GM12892 (cell line): Measurements from ENCODE around the gene PPM1H.
"Not testable (repeated sequence)": the region's sequence is repeated elsewhere in the genome, so short reads cannot be mapped to it uniquely, and the experiment has no call there.

Experiments used
- POLR2A ChIP-seq: IDR thresholded peaks from 2 replicates; pipeline ENCODE4 v1.6.1; 2011; ENCODE audit warnings: low read depth, low read length, control low read depth
- POLR2AphosphoS5 ChIP-seq: IDR thresholded peaks from 2 replicates; pipeline ENCODE4 v1.6.1; 2011; ENCODE audit warnings: low read depth, low read length, control low read depth

DNA sequence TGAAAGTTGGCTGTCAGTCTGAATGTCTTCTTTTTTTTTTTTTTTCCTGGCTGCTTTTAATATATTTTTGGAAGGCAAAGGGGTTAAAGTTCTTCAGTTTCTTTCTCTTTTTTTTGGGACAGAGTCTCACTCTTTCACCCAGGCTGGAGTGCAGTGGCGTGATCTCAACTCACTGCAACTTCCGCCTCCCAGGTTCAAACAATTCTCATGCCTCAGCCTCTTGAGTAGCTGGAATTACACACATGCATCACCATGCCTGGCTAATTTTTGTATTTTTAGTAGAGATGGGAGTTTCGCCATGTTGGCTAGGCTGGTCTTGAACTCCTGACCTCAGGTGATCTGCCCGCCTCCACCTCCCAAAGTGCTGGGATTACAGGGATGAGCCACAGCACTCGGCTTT is 270.0 kb downstream of the PPM1H start:
- not testable (repeated sequence) for TF ChIP-seq POLR2A, POLR2AphosphoS5
